Body of pancreas (tissue), 4 donors: Measurements from ENCODE around the gene ITPRID1.

Source experiments
- POLR2A ChIP-seq, 3 donors: fragments of 450-650 bp; IDR thresholded peaks; one replicate each; pipeline ENCODE4 v1.6.1; 2016; ENCODE audit warnings: antibody characterized with exemption in 3 of 3, mild to moderate bottlenecking in 2 of 3
- TF ChIP-seq, protein P1 (sequence below), 7 experiments: fragments of 450-650 bp in 4 of 7; fragments of 200-600 bp in 3 of 7; sonication (generic) in 3 of 7; IDR thresholded peaks; one replicate each; pipeline ENCODE4 v1.5.1; 2016 to 2019; ENCODE audit warnings: antibody characterized with exemption in 7 of 7

DNA sequence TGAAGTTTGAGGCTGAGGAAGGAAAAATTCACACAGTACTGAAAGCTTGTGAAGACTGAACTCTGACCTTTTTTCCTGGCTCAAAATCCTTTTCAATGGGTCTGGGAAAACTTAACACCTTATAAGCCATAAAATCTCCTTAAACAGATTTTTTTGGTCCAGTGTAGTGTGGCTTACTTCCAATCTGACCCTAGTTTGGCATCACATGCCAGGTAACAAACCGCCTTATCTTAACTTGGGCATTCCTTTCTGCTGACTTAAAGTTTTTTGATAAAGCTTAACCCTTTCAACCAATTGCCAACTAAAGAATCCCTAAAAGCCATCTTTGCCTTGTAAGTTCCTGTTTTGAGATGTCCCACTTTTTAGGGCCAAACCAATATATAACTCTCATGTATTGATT is 13.2 kb upstream of the ITPRID1 start:
- TF ChIP-seq, protein P1, sequence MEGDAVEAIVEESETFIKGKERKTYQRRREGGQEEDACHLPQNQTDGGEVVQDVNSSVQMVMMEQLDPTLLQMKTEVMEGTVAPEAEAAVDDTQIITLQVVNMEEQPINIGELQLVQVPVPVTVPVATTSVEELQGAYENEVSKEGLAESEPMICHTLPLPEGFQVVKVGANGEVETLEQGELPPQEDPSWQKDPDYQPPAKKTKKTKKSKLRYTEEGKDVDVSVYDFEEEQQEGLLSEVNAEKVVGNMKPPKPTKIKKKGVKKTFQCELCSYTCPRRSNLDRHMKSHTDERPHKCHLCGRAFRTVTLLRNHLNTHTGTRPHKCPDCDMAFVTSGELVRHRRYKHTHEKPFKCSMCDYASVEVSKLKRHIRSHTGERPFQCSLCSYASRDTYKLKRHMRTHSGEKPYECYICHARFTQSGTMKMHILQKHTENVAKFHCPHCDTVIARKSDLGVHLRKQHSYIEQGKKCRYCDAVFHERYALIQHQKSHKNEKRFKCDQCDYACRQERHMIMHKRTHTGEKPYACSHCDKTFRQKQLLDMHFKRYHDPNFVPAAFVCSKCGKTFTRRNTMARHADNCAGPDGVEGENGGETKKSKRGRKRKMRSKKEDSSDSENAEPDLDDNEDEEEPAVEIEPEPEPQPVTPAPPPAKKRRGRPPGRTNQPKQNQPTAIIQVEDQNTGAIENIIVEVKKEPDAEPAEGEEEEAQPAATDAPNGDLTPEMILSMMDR (IDR thresholded peaks at IDR 0.05) = no peak
- TF ChIP-seq POLR2A (IDR thresholded peaks at IDR 0.05) = no peak
